ENCODE results near the gene SAV1.

SAV1 gene

GRCh38 chr14:50612806-50613205, 55.3 kb downstream of the SAV1 start:
- DNase-seq (ENCODE audit: insufficient read length, low spot score) = no peak
- FAIRE-seq = no peak

- FAIRE-seq (no peak), DNase-seq (ENCODE audit: insufficient read length, low spot score) (no peak)
These were observed 57.6 kb downstream of the SAV1 start for GRCh38 chr14:50610465-50610864.

GRCh38 chr14:50608302-50608851, 59.7 kb downstream of the SAV1 start:
- FAIRE-seq = no peak
- no peak for DNase-seq (ENCODE audit: insufficient read length, low spot score)

GRCh38 chr14:50607761-50608160, 60.3 kb downstream of the SAV1 start:
- DNase-seq (ENCODE audit: insufficient read length, low spot score) = no peak
- FAIRE-seq = no peak

GRCh38 chr14:50607181-50607580, 60.9 kb downstream of the SAV1 start:
- FAIRE-seq = no peak
- DNase-seq (ENCODE audit: insufficient read length, low spot score) = no peak

GRCh38 chr14:50606468-50606867, 61.6 kb downstream of the SAV1 start:
- DNase-seq (ENCODE audit: insufficient read length, low spot score) (no peak), FAIRE-seq (no peak)

- FAIRE-seq = no peak
- no peak for DNase-seq (ENCODE audit: insufficient read length, low spot score)
These were observed 62.3 kb downstream of the SAV1 start for GRCh38 chr14:50605766-50606165.

GRCh38 chr14:50603565-50603964, 64.5 kb downstream of the SAV1 start:
- FAIRE-seq (no peak), DNase-seq (ENCODE audit: insufficient read length, low spot score) (no peak)

GRCh38 chr14:50602035-50602434, 66.1 kb downstream of the SAV1 start:
- FAIRE-seq = no peak
- DNase-seq (ENCODE audit: insufficient read length, low spot score) = no peak

- FAIRE-seq = no peak
- no peak for DNase-seq (ENCODE audit: insufficient read length, low spot score)
These were observed 66.7 kb downstream of the SAV1 start for GRCh38 chr14:50601394-50601793.

- DNase-seq (ENCODE audit: insufficient read length, low spot score) (no peak), FAIRE-seq (no peak)
These were observed 67.3 kb downstream of the SAV1 start for GRCh38 chr14:50600849-50601248.

GRCh38 chr14:50599700-50600444, 68.2 kb downstream of the SAV1 start:
- DNase-seq (ENCODE audit: insufficient read length, low spot score) = peak; percentile 30
- no peak for FAIRE-seq

GRCh38 chr14:50598765-50599164, 69.3 kb downstream of the SAV1 start:
- no peak for FAIRE-seq
- no peak for DNase-seq (ENCODE audit: insufficient read length, low spot score)

GRCh38 chr14:50594577-50595316, 73.4 kb downstream of the SAV1 start:
- FAIRE-seq = no peak
- DNase-seq (ENCODE audit: insufficient read length, low spot score) = no peak

- DNase-seq (ENCODE audit: insufficient read length, low spot score) (no peak), FAIRE-seq (peak; percentile 48)
These were observed 77.6 kb downstream of the SAV1 start for GRCh38 chr14:50590464-50590863.
